ENCODE measurements around the gene ZDHHC11.

GRCh38 chr5:820245-820644 lies 30.5 kb downstream of the ZDHHC11 start:
- no peak for TF ChIP-seq CTCF (IDR thresholded peaks at IDR 0.05)
- no peak for TF ChIP-seq POLR2AphosphoS5 (IDR thresholded peaks at IDR 0.05)
- TF ChIP-seq POLR2A (IDR thresholded peaks at IDR 0.05) = no peak

Measured in upper lobe of left lung (tissue), 4 donors.